ENCODE measurements around the gene TIMM17B.
"Not testable (repeated sequence)": the region's sequence is repeated elsewhere in the genome, so short reads cannot be mapped to it uniquely, and the experiment has no call there.

Gene TIMM17B

DNA sequence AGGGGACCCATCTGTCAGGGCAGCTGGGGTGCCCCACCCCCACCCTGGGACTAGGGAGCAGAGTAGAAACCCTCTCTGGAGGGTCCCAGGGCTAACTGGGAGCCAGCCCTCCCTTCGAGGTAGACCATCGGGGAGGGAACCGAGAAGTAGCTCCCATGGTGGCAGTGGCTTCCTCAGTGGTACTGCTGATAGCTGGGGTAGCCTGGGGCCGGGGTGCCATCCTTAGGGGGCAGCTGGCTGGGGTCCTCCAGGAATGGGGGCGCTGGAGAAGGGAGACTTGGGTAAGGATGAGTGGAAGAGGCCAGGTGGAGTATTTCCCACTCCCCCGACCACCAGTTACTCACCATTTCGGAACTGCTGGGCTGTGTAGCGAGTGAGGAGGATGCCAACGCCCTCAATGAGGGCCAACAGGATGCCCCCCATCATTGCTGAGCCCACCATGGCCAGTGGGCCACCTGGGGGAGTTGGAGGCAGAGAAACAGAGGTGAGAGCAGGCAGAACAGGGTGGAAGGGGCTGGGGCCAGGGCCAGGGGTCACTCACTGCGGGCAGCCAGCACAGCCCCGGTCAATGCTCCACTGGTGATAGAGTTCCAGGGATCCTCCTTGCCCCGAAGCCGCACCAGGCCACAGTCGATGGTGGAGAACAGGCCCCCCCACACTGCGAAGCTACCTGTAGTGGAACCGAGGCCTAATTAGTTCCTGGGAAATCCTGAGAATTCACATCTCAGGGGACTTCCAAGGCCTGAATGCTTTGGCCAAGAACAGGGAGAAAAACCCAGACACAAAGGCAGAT, 3.8 kb downstream of the TIMM17B start:
- Mint-ChIP-seq H3K9me3 (no peaks in the 10 kb centered on the region), H3K4me3 (no peak overlapping the region), H3K27me3 (ENCODE audit: low read depth) (no peaks in the 10 kb centered on the region), H3K27ac (no peak overlapping the region), H3K36me3 (ENCODE audit: low read depth) (peaks cover 6% of the 10 kb centered on the region), H3K4me1 (ENCODE audit: low read depth) (peaks cover 29% of the 10 kb centered on the region)

DNA sequence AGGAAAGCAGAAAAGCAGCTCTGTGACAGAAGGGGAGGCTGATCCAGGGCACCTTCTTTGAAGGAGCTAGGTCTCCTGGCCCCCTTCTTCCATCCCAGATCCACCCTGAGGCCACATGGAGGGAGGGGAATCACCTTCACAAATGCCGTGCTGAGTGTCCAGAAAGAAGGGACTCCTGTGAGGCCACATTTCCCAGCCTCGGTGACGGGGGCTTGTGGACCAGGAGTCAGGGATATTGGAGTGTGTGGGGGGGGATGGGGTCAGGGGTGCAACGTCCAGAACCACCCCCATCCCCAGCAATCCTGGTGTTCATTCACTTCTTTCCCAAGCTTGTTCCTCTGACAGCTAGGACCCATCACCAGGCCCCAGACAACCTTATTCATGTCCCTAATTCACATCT, 4.7 kb downstream of the TIMM17B start:
- peaks cover 28% of the 10 kb centered on the region for H3K4me1 Mint-ChIP-seq (ENCODE audit: low read depth)
- H3K4me3 Mint-ChIP-seq: no peak overlapping the region
- H3K9me3 Mint-ChIP-seq: no peaks in the 10 kb centered on the region
- H3K27me3 Mint-ChIP-seq (ENCODE audit: low read depth): no peaks in the 10 kb centered on the region
- H3K27ac Mint-ChIP-seq: no peak overlapping the region
- peaks cover 6% of the 10 kb centered on the region for H3K36me3 Mint-ChIP-seq (ENCODE audit: low read depth)

DNA sequence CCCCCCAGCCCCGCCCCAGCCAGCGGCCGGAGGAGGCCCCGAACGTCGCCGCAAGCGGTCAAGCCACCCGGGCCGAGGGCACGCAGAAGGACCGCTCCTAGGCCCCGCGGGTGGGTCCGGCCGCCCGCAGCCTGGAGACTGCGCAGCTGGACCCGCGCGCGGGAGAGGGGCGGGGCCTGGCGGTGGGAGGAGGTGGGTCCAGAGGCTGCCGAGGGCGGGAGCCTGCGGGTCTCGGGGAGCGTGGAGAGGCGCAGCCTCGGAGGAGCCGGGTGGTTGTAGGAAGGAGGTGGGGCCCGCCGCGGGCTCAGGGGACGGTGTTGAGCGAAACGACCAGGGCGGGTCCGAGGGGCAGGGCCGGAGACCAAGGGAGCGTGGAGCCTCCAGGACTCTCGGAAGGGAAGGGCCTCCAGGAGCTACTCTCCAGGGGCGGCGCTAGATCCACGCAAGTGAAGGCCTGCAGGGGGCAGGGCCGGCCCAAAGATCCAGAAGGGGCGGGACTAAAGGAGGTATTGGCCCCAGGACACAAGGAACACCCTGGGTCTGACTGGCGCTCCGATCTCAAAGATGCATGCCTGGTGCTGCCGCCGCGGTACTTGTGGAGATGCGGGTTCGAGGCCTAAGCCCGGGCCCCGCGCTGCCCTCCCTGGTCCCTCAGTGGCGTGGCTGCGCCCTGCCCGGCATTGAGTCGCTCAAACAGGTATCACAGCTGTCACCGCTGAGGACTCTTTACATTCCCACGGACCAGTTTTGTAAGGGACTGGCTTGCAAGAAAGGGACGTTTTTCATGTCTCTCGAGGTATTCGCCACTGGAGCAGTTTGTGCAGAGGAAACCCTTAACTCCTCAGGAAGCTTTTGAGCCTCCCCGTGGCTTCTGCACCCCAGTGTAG, 5.9 kb downstream of the TIMM17B start:
- no peaks in the 10 kb centered on the region for H3K27me3 Mint-ChIP-seq (ENCODE audit: low read depth)
- peaks cover 6% of the 10 kb centered on the region for H3K36me3 Mint-ChIP-seq (ENCODE audit: low read depth)
- H3K4me1 Mint-ChIP-seq (ENCODE audit: low read depth): peaks cover 22% of the 10 kb centered on the region
- H3K9me3 Mint-ChIP-seq: no peaks in the 10 kb centered on the region
- H3K4me3 Mint-ChIP-seq: peak overlapping the region; percentile 68
- peak overlapping the region; percentile 26 for H3K27ac Mint-ChIP-seq

DNA sequence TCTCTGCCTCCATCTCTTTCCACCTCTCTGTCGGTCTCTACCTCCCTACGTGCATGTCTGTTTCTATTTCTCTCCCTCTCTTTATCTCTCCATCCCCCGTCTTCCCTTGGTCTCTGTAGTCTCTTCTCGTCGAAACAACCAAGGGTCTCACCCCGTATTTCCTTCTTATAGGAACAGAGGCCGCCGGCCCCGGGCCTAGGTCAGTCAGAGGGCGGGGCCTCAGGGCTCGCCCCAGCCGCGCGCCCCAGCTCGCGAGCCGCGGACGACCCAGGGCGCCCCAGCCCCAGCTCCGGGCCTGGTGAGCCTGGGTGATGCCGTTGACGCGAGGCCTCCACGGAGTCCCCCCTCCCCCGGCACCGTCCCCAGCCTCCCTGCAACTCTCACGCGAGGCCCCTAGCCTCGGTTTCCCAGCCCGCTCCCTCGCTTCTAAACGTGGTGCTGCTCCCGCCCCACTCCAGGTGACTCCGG, 6.6 kb downstream of the TIMM17B start:
- Mint-ChIP-seq H3K36me3 (ENCODE audit: low read depth) (peaks cover 6% of the 10 kb centered on the region), H3K9me3 (no peaks in the 10 kb centered on the region), H3K4me3 (peak overlapping the region; percentile 89), H3K4me1 (ENCODE audit: low read depth) (peaks cover 18% of the 10 kb centered on the region), H3K27ac (peak overlapping the region; percentile 83), H3K27me3 (ENCODE audit: low read depth) (no peaks in the 10 kb centered on the region)

DNA sequence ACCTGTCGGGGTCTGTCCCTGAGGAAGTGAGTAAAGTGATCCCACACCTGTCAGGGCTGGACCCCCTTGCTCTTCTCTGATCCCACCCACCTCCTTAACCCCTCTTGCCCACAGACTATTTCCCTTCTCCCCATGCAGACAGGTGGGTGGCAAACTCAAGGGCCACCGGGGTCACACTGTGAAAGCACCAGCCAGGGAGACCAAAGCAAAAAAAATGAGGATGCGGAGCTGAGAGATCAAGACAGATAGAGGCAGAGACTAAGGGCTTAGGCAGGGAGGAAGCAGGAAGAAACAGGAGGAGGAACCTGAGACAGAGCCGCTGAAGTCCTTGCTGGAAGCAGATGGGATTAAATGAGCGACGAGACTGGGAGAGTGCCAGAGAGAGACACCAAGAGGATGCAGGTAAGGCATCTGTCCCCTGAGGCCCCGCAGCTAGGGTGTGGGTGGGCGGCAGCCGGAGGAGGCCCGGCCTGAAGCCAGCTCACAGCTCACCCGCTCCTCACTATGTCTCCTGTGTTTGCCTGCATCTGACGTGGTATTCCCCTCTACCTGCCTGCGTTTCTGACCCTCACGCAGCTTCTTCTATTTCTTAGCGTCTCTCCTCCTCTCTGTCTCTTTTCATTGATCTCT, 7.2 kb downstream of the TIMM17B start:
- Mint-ChIP-seq H3K4me3 (peak overlapping the region; percentile 89), H3K36me3 (ENCODE audit: low read depth) (peaks cover 5% of the 10 kb centered on the region), H3K4me1 (ENCODE audit: low read depth) (peaks cover 18% of the 10 kb centered on the region), H3K9me3 (no peaks in the 10 kb centered on the region), H3K27ac (peak overlapping the region; percentile 83), H3K27me3 (ENCODE audit: low read depth) (no peaks in the 10 kb centered on the region)

DNA sequence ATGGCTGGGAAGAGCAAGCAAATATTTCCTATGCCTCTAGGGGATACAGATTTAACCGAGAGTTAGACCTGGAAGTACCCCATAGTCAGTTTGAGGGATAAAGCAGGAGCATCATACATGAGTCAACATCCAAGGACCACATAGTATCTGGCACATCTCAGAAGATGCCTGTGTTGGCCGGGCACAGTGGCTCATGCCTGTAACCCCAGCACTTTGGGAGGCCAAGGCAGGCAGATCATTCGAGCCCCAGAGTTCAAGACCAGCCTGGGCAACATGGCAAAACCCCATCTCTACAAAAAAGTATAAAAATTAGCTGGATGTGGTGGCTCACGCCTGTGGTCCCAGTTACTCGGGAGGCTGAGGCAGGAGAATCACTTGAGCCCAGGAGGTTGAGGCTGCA, 11.0 kb downstream of the TIMM17B start:
- not testable (repeated sequence) for H3K36me3 Mint-ChIP-seq (ENCODE audit: low read depth); H3K27ac Mint-ChIP-seq; H3K27me3 Mint-ChIP-seq (ENCODE audit: low read depth); H3K4me3 Mint-ChIP-seq; H3K9me3 Mint-ChIP-seq; H3K4me1 Mint-ChIP-seq (ENCODE audit: low read depth)

DNA sequence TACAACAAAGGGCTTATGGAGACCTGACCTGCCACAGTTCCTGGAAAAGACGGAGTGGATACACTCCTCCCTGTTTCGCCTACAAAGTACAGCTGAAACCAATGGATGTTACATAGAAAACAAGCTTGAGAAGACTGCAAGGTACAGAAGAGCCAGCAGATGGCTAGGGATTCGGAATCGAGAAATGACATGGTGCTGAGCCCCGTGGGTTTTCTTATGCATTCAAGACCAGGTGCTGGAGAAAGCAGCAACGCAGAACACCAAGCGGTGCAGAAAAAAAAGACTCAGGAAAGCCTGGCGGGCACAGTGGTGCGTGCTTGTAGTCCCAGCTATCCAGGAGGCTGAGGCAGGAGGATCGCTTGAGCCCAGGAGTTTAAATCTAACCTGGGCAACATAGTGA, 13.8 kb downstream of the TIMM17B start:
- Mint-ChIP-seq H3K9me3 (no peaks in the 10 kb centered on the region), H3K27me3 (ENCODE audit: low read depth) (peaks cover 3% of the 10 kb centered on the region), H3K4me1 (ENCODE audit: low read depth) (no peaks in the 10 kb centered on the region), H3K36me3 (ENCODE audit: low read depth) (no peaks in the 10 kb centered on the region), H3K27ac (no peak overlapping the region), H3K4me3 (no peak overlapping the region)

DNA sequence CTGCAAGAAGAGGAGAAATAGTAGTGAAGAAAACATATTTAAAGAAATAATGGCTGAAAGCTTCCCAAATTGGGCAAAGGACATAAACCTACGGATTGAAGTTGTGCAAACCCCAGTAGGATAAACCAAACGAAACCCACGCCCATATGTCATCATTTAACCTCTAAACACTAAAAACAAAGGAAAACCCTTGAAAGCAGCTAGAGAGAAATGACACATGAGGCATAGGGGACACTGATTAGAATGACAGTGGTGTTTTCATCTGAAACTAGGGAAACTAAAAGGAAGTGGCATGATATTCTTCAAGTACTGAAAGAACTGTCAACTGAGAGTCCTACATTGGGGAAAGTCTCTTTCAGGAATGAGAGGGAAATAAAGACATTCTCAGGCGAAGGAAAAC, 20.6 kb downstream of the TIMM17B start:
- H3K27ac Mint-ChIP-seq: not testable (repeated sequence)

DNA sequence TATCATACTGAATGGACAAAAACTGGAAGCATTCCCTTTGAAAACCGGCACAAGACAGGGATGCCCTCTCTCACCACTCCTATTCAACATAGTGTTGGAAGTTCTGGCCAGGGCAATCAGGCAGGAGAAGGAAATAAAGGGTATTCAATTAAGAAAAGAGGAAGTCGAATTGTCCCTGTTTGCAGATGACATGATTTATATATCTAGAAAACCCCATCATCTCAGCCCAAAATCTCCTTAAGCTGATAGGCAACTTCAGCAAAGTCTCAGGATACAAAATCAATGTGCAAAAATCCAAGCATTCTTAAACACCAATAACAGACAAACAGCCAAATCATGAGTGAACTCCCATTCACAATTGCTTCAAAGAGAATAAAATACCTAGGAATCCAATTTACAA, 25.6 kb downstream of the TIMM17B start:
- not testable (repeated sequence) for H3K9me3 Mint-ChIP-seq; H3K4me3 Mint-ChIP-seq; H3K36me3 Mint-ChIP-seq (ENCODE audit: low read depth); H3K4me1 Mint-ChIP-seq (ENCODE audit: low read depth); H3K27ac Mint-ChIP-seq; H3K27me3 Mint-ChIP-seq (ENCODE audit: low read depth)

More for the DNA sequence above, 20.6 kb downstream of the TIMM17B start:
- not testable (repeated sequence) for H3K4me1 Mint-ChIP-seq (ENCODE audit: low read depth); H3K36me3 Mint-ChIP-seq (ENCODE audit: low read depth); H3K4me3 Mint-ChIP-seq; H3K9me3 Mint-ChIP-seq
- H3K27me3 Mint-ChIP-seq (ENCODE audit: low read depth): peaks cover 11% of the 10 kb centered on the region

DNA sequence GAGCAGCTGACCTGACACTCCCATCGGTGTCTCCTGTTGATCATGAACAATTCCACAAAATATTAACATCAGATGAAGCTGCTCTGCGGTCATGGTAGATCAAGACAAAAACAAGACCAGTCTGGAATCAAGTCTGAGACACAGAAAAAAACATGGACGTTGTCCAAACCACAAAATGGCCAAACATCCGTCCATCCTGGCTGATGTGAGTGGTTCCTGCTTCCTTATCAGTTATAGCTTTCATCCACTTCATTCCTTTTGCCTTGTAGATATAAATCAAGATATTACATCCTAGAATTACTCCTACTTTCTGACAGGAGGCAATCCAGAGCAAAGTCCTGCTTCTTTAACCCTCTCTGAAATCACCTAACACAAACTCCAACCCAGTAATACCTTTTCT, 33.4 kb downstream of the TIMM17B start:
- H3K27ac Mint-ChIP-seq: no peak overlapping the region
- H3K9me3 Mint-ChIP-seq: no peaks in the 10 kb centered on the region
- H3K27me3 Mint-ChIP-seq (ENCODE audit: low read depth): peaks cover 6% of the 10 kb centered on the region
- no peaks in the 10 kb centered on the region for H3K4me1 Mint-ChIP-seq (ENCODE audit: low read depth)
- H3K36me3 Mint-ChIP-seq (ENCODE audit: low read depth): no peaks in the 10 kb centered on the region
- no peak overlapping the region for H3K4me3 Mint-ChIP-seq

DNA sequence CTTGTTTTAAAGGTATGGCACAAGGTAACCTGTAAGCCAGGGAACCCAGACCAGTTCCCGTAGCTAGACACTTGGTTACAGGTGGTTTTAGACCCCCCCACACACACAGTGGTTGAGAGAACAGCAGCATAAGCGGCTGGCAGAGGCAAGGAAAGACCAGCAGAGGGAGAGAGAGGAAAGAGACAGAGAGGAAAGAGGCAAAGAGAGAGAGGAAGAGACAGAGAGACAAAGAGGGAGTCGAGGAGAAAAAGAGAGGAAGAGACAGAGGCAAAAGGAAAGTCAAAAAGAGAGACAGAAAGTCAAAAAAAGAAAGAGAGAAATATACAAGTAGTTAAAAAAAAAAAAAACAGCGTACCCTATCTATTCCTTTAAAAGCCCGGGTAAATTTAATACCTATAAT, 42.7 kb downstream of the TIMM17B start:
- Mint-ChIP-seq H3K27ac (no peak overlapping the region), H3K4me3 (no peak overlapping the region), H3K36me3 (ENCODE audit: low read depth) (no peaks in the 10 kb centered on the region), H3K9me3 (no peaks in the 10 kb centered on the region), H3K27me3 (ENCODE audit: low read depth) (peaks cover 17% of the 10 kb centered on the region), H3K4me1 (ENCODE audit: low read depth) (peaks cover 5% of the 10 kb centered on the region)

DNA sequence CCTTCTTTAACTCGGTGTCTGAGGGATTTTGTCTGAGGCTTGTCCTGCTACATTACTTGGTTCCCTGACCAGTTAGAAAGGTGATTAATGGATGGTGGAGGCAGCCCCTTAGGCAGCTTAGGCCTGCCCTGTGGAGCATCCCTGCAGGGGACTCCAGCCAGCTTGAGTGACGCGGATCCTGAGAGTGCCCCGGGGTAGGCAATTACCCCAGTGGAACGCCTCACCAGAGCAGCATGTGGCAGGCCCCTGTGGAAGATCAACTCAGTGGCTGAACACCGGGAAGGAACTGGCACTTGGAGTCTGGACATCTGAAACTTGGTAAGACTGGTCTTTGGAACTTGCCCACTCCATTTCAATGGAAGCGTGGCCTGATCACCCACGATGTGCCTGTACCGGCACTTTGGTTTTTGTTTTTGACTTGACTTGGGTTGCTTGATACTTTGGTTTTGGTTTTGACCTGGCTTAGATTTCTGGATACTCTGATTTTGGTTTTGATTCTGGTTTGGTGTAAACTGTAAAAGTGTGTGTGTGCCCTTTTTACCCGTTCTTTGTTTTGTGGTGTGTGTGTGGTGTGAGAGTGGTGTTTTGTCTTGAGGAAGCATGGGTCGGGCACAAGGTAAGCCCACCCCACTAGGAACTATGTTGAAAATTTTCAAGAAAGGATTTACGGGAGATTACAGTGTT, 43.3 kb downstream of the TIMM17B start:
- H3K36me3 Mint-ChIP-seq (ENCODE audit: low read depth); H3K4me3 Mint-ChIP-seq; H3K9me3 Mint-ChIP-seq; H3K4me1 Mint-ChIP-seq (ENCODE audit: low read depth); H3K27ac Mint-ChIP-seq: not testable (repeated sequence)
- peaks cover 17% of the 10 kb centered on the region for H3K27me3 Mint-ChIP-seq (ENCODE audit: low read depth)

DNA sequence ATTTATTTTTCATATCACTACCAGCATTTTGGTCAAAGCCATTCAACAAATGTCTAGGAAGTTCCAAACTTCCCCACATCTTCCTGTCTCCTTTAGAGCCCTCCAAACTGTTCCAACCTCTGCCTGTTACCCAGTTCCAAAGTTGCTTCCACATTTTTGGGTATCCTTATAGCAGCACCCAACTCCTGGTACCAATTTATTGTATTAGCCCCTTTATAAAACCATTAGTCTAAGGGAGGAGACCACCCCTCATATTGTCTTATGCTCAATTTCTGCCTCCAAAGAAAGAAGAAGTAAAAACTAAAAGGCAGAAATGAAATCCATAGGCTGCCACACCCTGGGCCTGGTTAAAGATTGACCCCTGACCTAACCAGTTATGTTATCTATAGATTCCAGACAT, 44.1 kb downstream of the TIMM17B start:
- H3K9me3 Mint-ChIP-seq; H3K36me3 Mint-ChIP-seq (ENCODE audit: low read depth); H3K27ac Mint-ChIP-seq; H3K4me1 Mint-ChIP-seq (ENCODE audit: low read depth); H3K4me3 Mint-ChIP-seq: not testable (repeated sequence)
- peaks cover 23% of the 10 kb centered on the region for H3K27me3 Mint-ChIP-seq (ENCODE audit: low read depth)

DNA sequence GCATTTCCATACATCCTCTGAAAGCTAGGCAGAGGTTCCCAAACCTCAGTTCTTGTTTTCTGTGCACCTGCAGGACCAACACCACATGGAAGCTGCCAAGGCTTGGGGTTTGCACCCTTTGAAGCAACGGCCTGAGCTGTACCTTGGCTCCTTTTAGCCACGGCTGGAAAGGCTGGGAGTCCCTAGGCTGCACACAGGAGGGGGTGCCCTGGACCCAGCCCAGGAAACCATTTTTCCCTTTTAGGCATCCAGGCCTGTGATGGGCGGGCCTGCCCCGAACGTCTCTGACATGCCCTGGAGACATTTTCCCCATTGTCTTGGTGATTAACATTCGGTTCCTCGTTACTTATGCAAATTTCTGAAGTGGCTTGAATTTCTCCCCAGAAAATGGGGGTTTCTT, 44.7 kb downstream of the TIMM17B start:
- Mint-ChIP-seq H3K27me3 (ENCODE audit: low read depth) (peaks cover 23% of the 10 kb centered on the region), H3K4me1 (ENCODE audit: low read depth) (peaks cover 9% of the 10 kb centered on the region), H3K9me3 (no peaks in the 10 kb centered on the region), H3K4me3 (no peak overlapping the region), H3K27ac (no peak overlapping the region), H3K36me3 (ENCODE audit: low read depth) (no peaks in the 10 kb centered on the region)

Measured in T-helper 1 cell treated with Interleukin-12 subunit alpha and Interleukin-12 subunit beta and Interleukin-4 antibody, amounts not matched to agents 30 μg/mL and 1 μg/mL, for 36 hours (primary cell).